ENCODE results near the gene COL8A2.
"Not testable (repeated sequence)": the region's sequence is repeated elsewhere in the genome, so short reads cannot be mapped to it uniquely, and the experiment has no call there.

Gene COL8A2

DNA sequence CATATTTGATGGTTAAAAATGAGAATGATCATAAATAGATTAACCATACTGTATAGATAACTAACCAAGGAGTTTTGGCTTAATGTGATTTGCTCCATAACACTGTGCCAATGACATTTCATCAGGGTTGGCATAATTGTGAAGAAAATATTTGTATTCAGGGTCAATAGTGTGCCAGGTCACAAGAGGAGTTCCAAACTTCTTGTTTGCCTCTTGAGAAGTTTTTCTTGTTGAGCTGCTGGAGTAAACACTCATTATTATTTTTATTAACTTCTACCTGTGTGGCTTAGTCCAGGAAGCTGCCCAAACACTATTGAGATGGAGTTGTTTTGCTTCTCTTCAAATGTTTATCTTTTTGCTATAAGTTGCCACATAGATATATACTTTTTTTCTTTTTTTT, 38.4 kb upstream of the COL8A2 start:
- Histone ChIP-seq H3K36me3 (ENCODE audit: insufficient read depth, low read depth, low read length) (peaks cover 5% of the 10 kb centered on the region; the same call in 1 of the 2 replicates), H3K9ac (ENCODE audit: low read depth, low read length) (no peak overlapping the region), H3K4me3 (ENCODE audit: low read length) (no peak overlapping the region), H3K4me1 (ENCODE audit: insufficient read depth, low read length) (peaks cover 12% of the 10 kb centered on the region), H3K27ac (ENCODE audit: low read length) (no peak overlapping the region), H3K27me3 (ENCODE audit: insufficient read depth, low read length) (no peaks in the 10 kb centered on the region), H3K9me3 (ENCODE audit: insufficient read depth, low read depth, low read length) (no peaks in the 10 kb centered on the region)

DNA sequence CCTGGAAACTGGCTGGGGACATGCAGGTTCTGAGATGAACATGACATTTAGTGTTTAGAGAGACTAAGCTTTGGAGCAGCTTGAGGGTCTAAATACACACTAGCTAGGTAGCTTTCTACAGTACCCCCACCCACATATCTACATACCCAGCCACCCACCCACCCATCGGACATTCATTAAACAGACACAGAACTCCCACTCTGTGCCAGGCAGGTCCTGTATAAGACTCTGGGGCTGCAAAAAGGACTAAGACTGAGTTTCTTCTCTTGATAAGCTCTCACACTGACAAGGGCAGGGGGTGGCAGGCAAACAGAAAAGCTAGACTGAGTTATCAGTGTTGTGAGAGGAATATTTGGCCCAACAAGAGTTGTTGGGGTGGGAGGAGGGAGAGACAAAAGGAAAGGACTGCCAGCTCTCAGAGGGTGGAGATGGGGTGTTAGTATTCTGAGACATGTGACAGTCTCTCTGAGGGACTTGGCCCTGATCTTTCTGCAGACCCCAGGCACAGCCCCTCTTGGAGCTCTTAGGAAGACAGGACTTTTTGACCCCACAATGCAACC, 37.7 kb upstream of the COL8A2 start:
- Histone ChIP-seq H3K4me3 (ENCODE audit: low read length) (no peak overlapping the region), H3K9me3 (ENCODE audit: insufficient read depth, low read depth, low read length) (no peaks in the 10 kb centered on the region), H3K27me3 (ENCODE audit: insufficient read depth, low read length) (no peaks in the 10 kb centered on the region), H3K36me3 (ENCODE audit: insufficient read depth, low read depth, low read length) (peaks cover 5% of the 10 kb centered on the region; the same call in 1 of the 2 replicates), H3K27ac (ENCODE audit: low read length) (no peak overlapping the region), H3K4me1 (ENCODE audit: insufficient read depth, low read length) (peaks cover 17% of the 10 kb centered on the region), H3K9ac (ENCODE audit: low read depth, low read length) (no peak overlapping the region)

DNA sequence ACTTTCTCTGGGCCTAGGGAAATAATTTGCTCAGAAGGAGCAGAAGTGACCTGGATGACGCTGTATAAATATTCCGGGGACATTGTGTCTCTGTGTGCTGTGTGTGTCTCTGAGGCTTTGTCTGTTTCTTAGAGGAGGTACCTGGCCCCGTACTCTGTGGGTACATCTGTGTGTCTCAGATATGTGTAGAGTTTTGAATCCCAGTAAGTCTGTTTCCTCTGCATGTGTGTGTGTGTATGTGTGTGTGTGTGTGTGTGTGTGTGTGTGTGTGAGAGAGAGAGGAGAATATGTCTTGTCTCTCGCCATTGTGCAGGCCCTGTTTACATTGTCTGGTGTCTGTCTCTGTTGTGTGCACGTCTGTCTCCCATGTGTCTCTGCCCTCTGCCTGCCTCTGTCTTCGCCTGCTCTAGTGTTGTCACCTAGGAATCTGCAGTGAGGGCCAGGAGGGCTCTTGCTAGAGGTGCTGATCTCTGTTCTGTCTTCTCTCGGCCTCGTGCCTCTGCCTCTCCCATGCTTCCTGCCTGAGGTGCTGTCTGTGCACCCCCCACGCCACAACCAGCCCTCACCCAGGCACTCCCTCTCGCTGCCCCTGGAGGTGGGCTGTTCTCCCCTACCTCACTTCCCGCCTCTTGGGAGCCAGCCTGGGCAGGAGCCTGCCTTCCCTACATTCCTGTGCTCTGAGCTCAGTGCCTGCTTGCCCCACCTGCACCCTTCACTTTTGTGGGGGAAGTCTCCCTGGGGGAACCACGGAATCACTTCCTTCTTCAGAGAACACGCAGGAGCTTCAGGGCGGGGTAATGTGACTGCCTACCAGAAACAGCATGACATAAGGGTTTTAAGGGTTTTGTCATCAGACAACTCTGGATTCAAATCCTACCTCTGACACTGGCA, 36.9 kb upstream of the COL8A2 start:
- Histone ChIP-seq H3K4me1 (ENCODE audit: insufficient read depth, low read length) (peaks cover 22% of the 10 kb centered on the region), H3K27me3 (ENCODE audit: insufficient read depth, low read length) (no peaks in the 10 kb centered on the region), H3K36me3 (ENCODE audit: insufficient read depth, low read depth, low read length) (no peaks in the 10 kb centered on the region; the same call in 1 of the 2 replicates), H3K9me3 (ENCODE audit: insufficient read depth, low read depth, low read length) (no peaks in the 10 kb centered on the region), H3K27ac (ENCODE audit: low read length) (peak overlapping the region; percentile 97), H3K9ac (ENCODE audit: low read depth, low read length) (peak overlapping the region; percentile 94; the same call in 1 of the 2 replicates), H3K4me3 (ENCODE audit: low read length) (peak overlapping the region; percentile 78)

DNA sequence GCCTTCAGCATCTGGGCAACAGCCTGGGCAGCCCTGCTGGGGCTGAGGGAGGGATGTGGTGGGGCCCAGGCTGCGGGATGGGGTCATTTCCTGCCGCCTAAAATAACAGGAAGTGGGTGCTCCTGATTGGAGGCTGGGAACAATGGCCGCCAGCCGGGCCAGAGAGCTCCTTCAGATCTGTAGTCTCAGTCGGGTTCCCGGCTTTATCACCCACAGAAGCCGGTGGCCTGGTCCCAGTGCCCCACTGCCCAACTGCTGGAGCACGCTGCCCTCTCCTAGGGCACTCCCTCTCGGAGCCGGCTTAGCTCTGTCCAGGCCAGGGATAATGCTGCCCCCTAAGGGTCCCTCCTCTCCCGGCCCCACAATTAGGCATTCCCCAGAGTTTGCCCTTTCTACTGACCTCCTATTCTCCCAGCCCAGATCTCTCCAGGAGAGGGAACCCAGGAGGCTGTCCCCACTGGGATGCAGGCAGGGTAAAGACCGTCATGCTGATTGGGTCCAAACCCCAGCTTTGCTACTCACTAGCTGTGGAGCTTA, 36.0 kb upstream of the COL8A2 start:
- Histone ChIP-seq H3K27me3 (ENCODE audit: insufficient read depth, low read length) (no peaks in the 10 kb centered on the region), H3K27ac (ENCODE audit: low read length) (peak overlapping the region; percentile 97), H3K4me1 (ENCODE audit: insufficient read depth, low read length) (peaks cover 22% of the 10 kb centered on the region), H3K9me3 (ENCODE audit: insufficient read depth, low read depth, low read length) (no peaks in the 10 kb centered on the region), H3K36me3 (ENCODE audit: insufficient read depth, low read depth, low read length) (no peaks in the 10 kb centered on the region; the same call in 1 of the 2 replicates), H3K9ac (ENCODE audit: low read depth, low read length) (peak overlapping the region; percentile 94; the same call in 1 of the 2 replicates), H3K4me3 (ENCODE audit: low read length) (peak overlapping the region; percentile 78)

DNA sequence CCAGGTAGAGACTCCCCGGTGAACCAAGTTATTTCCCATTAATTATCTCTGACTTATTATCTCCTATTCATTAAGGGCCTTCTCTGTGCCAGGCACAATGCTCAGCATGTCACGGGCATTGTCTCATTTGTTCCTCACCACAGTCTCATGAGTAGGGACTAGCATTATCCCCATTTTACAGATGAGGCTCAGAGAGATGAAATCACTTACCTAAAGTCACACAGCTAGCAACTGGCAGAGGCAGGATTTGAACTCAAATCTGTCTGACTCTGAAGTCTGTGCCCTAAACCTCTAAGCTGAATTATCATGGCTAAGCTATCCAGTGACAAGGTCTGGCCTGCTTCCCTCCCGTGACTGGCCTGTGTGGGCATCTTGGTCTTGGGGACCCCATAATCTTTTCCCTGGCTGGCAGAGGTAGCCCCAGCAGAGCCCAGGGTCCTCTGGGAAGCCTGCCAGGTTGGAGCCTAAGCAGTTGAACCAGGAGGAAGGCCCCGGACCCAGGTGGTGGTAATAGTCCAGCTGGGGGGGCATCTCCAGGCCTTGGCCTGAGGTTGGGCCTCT, 35.4 kb upstream of the COL8A2 start:
- Histone ChIP-seq H3K27ac (ENCODE audit: low read length) (peak overlapping the region; percentile 97), H3K4me1 (ENCODE audit: insufficient read depth, low read length) (peaks cover 22% of the 10 kb centered on the region), H3K36me3 (ENCODE audit: insufficient read depth, low read depth, low read length) (no peaks in the 10 kb centered on the region; the same call in 1 of the 2 replicates), H3K9ac (ENCODE audit: low read depth, low read length) (peak overlapping the region; percentile 94; the same call in 1 of the 2 replicates), H3K9me3 (ENCODE audit: insufficient read depth, low read depth, low read length) (no peaks in the 10 kb centered on the region), H3K4me3 (ENCODE audit: low read length) (peak overlapping the region; percentile 78; the same call in 1 of the 2 replicates), H3K27me3 (ENCODE audit: insufficient read depth, low read length) (peaks cover under 1% of the 10 kb centered on the region; the same call in 1 of the 2 replicates)

DNA sequence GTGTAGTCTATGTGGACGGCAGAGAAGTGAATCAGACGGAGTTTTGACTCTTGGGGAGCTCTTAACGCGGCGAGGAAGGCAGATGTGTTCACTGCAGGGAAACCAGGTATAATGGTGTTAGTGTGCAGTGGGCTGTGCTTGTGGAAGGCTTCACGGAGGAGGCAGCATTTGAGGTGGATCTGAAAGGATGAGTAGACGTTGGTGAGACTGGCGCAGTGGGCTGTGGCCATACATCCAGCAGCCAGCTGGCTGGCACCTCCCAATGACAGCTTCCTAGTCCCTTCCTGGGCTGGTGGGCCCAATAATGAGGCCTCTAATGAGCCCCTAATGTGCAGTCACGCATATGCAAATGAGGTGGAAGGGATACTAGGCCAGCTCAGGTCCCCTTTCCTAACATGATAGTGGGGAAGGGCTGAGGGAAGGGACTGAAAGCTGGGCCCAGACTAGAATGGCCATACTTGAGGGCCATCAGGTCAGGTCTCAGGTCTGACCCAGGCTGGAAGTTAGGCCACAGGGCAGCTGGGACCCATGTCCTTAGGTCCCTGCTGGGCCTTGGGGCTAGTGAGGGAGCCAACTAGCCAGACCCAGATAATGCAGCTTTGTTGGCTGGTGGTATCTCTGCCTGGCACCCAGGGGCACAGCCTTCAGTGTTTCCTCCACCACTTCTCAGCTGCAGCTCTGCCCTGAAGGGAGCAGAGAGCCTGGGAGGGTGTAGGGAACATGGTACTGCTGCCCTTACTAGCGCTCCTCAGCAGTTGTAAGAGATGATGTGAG, 34.8 kb upstream of the COL8A2 start:
- Histone ChIP-seq H3K4me1 (ENCODE audit: insufficient read depth, low read length) (peaks cover 26% of the 10 kb centered on the region), H3K27ac (ENCODE audit: low read length) (no peak overlapping the region), H3K4me3 (ENCODE audit: low read length) (no peak overlapping the region)

DNA sequence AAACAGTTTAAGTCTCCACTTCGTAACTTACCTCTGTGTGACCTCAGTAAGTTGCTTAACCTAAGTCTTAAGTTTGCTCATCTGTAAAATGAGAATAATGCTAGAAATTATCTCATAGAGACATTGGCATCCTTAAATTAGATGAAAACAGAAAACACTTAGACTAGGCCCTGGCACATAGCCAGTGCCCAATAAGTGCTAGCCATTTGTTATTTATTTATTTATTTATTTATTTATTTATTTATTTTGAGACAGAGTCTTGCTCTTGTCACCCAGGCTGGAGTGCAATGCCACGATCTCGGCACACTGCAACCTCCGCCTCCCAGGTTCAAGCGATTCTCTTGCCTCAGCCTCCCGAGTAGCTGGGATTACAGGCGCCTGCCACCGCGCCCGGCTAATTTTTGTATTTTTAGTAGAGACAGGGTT, 33.8 kb upstream of the COL8A2 start:
- not testable (repeated sequence) for H3K9me3 ChIP-seq (ENCODE audit: insufficient read depth, low read depth, low read length); H3K27ac ChIP-seq (ENCODE audit: low read length); H3K9ac ChIP-seq (ENCODE audit: low read depth, low read length); H3K36me3 ChIP-seq (ENCODE audit: insufficient read depth, low read depth, low read length); H3K4me3 ChIP-seq (ENCODE audit: low read length)
- peaks cover 17% of the 10 kb centered on the region for H3K27me3 ChIP-seq (ENCODE audit: insufficient read depth, low read length)
- H3K4me1 ChIP-seq (ENCODE audit: insufficient read depth, low read length), result peaks cover 26% of the 10 kb centered on the region

More for the DNA sequence above, 34.8 kb upstream of the COL8A2 start:
- no peaks in the 10 kb centered on the region; the same call in 1 of the 2 replicates for H3K36me3 ChIP-seq (ENCODE audit: insufficient read depth, low read depth, low read length)
- H3K9ac ChIP-seq (ENCODE audit: low read depth, low read length), result peak overlapping the region; percentile 94; the same call in 1 of the 2 replicates
- H3K9me3 ChIP-seq (ENCODE audit: insufficient read depth, low read depth, low read length), result no peaks in the 10 kb centered on the region
- peaks cover 7% of the 10 kb centered on the region for H3K27me3 ChIP-seq (ENCODE audit: insufficient read depth, low read length)

DNA sequence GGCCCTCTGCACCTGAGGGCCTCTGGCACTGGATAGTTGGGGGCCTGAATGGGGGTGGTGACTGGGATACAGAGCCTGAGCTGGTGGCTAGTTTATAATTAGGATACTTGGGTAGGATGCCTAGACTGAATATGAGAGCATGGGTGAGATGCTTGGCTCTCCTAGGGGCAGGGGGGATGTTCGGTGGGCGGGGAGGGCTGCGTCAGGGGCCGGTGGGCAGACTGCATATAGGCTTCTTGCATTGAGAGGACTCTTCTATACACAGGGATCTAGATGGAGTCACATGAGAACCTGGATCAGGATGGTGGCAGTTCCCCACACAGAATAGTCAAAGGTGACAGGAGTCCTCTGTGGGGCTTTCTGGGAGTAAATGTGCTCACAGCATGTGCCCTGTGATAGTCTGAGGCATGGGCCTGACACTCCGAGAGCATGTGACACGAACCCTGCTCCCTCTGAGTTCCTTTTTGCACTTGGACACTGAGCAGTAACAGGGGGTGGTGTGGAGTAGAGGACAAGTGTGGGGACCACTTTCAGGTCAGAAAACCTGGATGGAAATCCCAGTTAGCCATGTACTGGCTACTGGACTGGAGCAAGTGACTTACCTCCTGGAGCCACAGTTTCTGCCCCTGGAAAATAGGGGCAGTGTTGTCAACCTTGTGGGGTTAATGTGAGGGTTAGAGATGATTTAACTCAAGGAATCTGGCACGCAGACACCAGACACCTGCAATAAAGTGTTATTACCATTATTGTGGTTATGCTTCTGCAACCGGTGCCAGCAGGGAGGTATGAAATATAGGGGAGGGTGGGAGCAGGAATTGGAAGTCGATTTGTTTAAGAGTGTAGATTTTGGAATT, 33.2 kb upstream of the COL8A2 start:
- H3K9me3 ChIP-seq (ENCODE audit: insufficient read depth, low read depth, low read length), result no peaks in the 10 kb centered on the region
- H3K27ac ChIP-seq (ENCODE audit: low read length), result no peak overlapping the region
- no peaks in the 10 kb centered on the region; the same call in 1 of the 2 replicates for H3K36me3 ChIP-seq (ENCODE audit: insufficient read depth, low read depth, low read length)
- peak overlapping the region; percentile 92; the same call in 1 of the 2 replicates for H3K4me3 ChIP-seq (ENCODE audit: low read length)
- H3K9ac ChIP-seq (ENCODE audit: low read depth, low read length), result no peak overlapping the region
- peaks cover 26% of the 10 kb centered on the region for H3K4me1 ChIP-seq (ENCODE audit: insufficient read depth, low read length)
- H3K27me3 ChIP-seq (ENCODE audit: insufficient read depth, low read length), result peaks cover 23% of the 10 kb centered on the region

DNA sequence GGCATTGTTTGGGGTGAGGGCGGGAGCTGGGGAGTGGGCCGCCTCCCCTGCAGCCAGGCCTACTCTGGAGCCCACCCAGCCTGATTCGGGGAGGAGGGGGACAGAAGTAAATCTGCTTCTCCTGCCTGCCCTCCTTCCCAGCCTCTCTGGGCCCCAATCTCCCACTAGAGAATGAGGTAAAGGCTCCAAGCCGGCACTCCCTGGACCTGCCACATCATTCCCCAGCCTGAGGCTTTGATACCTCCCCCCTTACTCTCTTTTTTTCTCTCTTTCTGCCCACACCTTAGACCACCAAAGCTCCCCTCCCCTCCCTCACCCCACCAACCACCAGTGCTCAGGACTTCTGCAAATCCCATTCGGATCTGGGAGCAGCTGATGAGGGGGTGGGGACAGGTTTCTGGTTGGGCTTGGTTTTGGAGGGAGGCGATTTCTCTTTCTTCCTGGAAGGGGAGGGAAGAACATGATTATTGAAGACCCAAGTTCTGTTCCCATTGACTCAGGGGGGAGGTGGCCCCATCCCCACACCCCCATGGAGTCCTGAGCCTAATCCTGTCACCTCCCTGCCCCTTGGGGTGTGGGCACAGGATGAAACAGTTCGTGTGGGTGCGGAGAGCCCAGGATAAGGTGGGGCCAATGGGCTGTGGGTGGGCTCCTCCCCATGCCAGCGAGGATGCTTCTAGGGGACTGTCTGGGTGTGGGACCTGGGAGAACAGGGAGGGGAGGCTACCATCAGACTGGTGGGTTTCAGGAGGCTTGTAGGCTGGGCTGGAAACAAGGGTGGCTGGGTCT, 32.3 kb upstream of the COL8A2 start:
- Histone ChIP-seq H3K4me3 (ENCODE audit: low read length) (peak overlapping the region; percentile 92), H3K27me3 (ENCODE audit: insufficient read depth, low read length) (peaks cover 30% of the 10 kb centered on the region), H3K4me1 (ENCODE audit: insufficient read depth, low read length) (peaks cover 26% of the 10 kb centered on the region), H3K9me3 (ENCODE audit: insufficient read depth, low read depth, low read length) (no peaks in the 10 kb centered on the region), H3K9ac (ENCODE audit: low read depth, low read length) (peak overlapping the region; percentile 81; the same call in 1 of the 2 replicates), H3K36me3 (ENCODE audit: insufficient read depth, low read depth, low read length) (no peaks in the 10 kb centered on the region; the same call in 1 of the 2 replicates), H3K27ac (ENCODE audit: low read length) (peak overlapping the region; percentile 49)

All from iPS-20b (cell line).